Thymus (tissue), 11 donors: ENCODE results near the gene LTF. TPM values are rescaled to one million over a fixed set of nuclear protein-coding genes. Genes with fewer than 3 reads are reported as not detected.
A peak's percentile ranks its signal among the peaks of the same experiment; 100 is the strongest.
"Not testable (repeated sequence)": the region's sequence is repeated elsewhere in the genome, so short reads cannot be mapped to it uniquely, and the experiment has no call there.

Experiments used
- DNase-seq, 9 donors: peaks; one replicate each; pipeline ENCODE4 v3.0.0-alpha.2; 2013; ENCODE audit warnings: low spot score in 9 of 9, low read depth in 6 of 9, missing footprints in 1 of 9
- H3K27ac ChIP-seq, 2 donors: one replicate each; pipeline ENCODE4 v1.5.1; 2013; ENCODE audit warnings: control low read depth in 1 of 2, low read depth in 1 of 2, low read length in 1 of 2, mild to moderate bottlenecking in 1 of 2, moderate library complexity in 1 of 2
- H3K27me3 ChIP-seq, 2 donors: one replicate each; pipeline ENCODE4 v1.5.1; 2013; ENCODE audit warnings: low read length in 1 of 2; ENCODE audit not compliant: control insufficient read depth in 2 of 2, insufficient read depth in 1 of 2
- H3K36me3 ChIP-seq, 2 donors: one replicate each; pipeline ENCODE4 v1.5.1; 2013; ENCODE audit warnings: low read length in 1 of 2, mild to moderate bottlenecking in 1 of 2, moderate library complexity in 1 of 2; ENCODE audit not compliant: control insufficient read depth in 2 of 2, insufficient read depth in 2 of 2
- H3K4me1 ChIP-seq, 2 donors: one replicate each; pipeline ENCODE4 v1.5.1; 2013; ENCODE audit warnings: low read length in 2 of 2; ENCODE audit not compliant: control insufficient read depth in 2 of 2, insufficient read depth in 2 of 2
- H3K4me3 ChIP-seq, 2 donors: one replicate each; pipeline ENCODE4 v1.5.1; 2013; ENCODE audit warnings: low read length in 2 of 2, control low read depth in 1 of 2, mild to moderate bottlenecking in 1 of 2
- H3K9me3 ChIP-seq, 2 donors: one replicate each; pipeline ENCODE4 v1.5.1; 2013; ENCODE audit warnings: low read length in 1 of 2, mild to moderate bottlenecking in 1 of 2; ENCODE audit not compliant: control insufficient read depth in 2 of 2, insufficient read depth in 1 of 2
- WGBS: extraction: QIAGEN DNeasy Blood & Tissue Kit; methylation state at CpG from one replicate; pipeline ENCODE4 v1.1.7; 2013; 5-methylcytosine and 5-hydroxymethylcytosine counted together
- polyA plus RNA-seq: library from polyadenylated mRNA; stranded (reverse); fragments of 200-250 nt; gene quantifications from one replicate; pipeline ENCODE4 v1.2.3, GENCODE V29; 2013
- total RNA-seq: library from RNA; stranded (reverse); fragments of 120-200 nt; gene quantifications from one replicate; pipeline ENCODE4 v1.2.4, GENCODE V29; 2013
- donor health status: healthy.

LTF gene
- total and polyA plus RNA-seq, 2 donors: 44.2 to 64.3 TPM

- 33% methylated on average over 4 of the region's 4 CpGs for WGBS
- H3K27ac ChIP-seq, DNase-seq, H3K27me3 ChIP-seq, H3K9me3 ChIP-seq, H3K4me1 ChIP-seq, H3K36me3 ChIP-seq, H3K4me3 ChIP-seq: not testable (repeated sequence)
Measured at GRCh38 chr3:46426476-46426875, 38.2 kb downstream of the LTF start.

- Histone ChIP-seq H3K27ac (no peak overlapping the region), H3K4me3 (no peak overlapping the region), H3K27me3 (no peaks in the 10 kb centered on the region), H3K4me1 (peaks cover 0 to 7% of the 10 kb centered on the region in 2 donors), H3K9me3 (no peaks in the 10 kb centered on the region), H3K36me3 (no peaks in the 10 kb centered on the region)
- WGBS: 89% methylated on average over 5 of the region's 5 CpGs
- DNase-seq: no peak
Measured at GRCh38 chr3:46423588-46423987, 41.1 kb downstream of the LTF start.

- Histone ChIP-seq H3K9me3 (no peaks in the 10 kb centered on the region), H3K27ac (no peak overlapping the region), H3K4me3 (no peak overlapping the region), H3K4me1 (peaks cover 0 to 7% of the 10 kb centered on the region in 2 donors), H3K27me3 (no peaks in the 10 kb centered on the region), H3K36me3 (no peaks in the 10 kb centered on the region)
- no peak for DNase-seq
- WGBS: 97% methylated on average over 6 of the region's 6 CpGs
Measured at GRCh38 chr3:46422617-46423016, 42.1 kb downstream of the LTF start.

- Histone ChIP-seq H3K9me3 (no peaks in the 10 kb centered on the region), H3K36me3 (no peaks in the 10 kb centered on the region), H3K27me3 (no peaks in the 10 kb centered on the region), H3K27ac (no peak overlapping the region), H3K4me3 (no peak overlapping the region), H3K4me1 (peaks cover 3 to 10% of the 10 kb centered on the region in 2 donors)
- DNase-seq: no peak
- WGBS: 97% methylated on average over 2 of the region's 2 CpGs
Measured at GRCh38 chr3:46420931-46421330, 43.8 kb downstream of the LTF start.

- Histone ChIP-seq H3K27ac (no peak overlapping the region), H3K4me1 (peaks cover 3 to 13% of the 10 kb centered on the region in 2 donors), H3K36me3 (no peaks in the 10 kb centered on the region), H3K9me3 (no peaks in the 10 kb centered on the region), H3K4me3 (no peak overlapping the region), H3K27me3 (no peaks in the 10 kb centered on the region)
- no peak for DNase-seq
- over 99% methylated on average over 4 of the region's 4 CpGs for WGBS
Measured at GRCh38 chr3:46419816-46420215, 44.9 kb downstream of the LTF start.

- no peak overlapping the region for H3K27ac ChIP-seq
- no peak overlapping the region for H3K4me3 ChIP-seq
- peaks cover 3 to 22% of the 10 kb centered on the region in 2 donors for H3K4me1 ChIP-seq
- H3K27me3 ChIP-seq: no peaks in the 10 kb centered on the region
- no peaks in the 10 kb centered on the region for H3K9me3 ChIP-seq
- DNase-seq: no peak
- H3K36me3 ChIP-seq: no peaks in the 10 kb centered on the region
- WGBS: 88% methylated on average over 9 of the region's 9 CpGs
Measured at GRCh38 chr3:46417841-46418611, 46.7 kb downstream of the LTF start.

GRCh38 chr3:46416811-46417510 is 47.7 kb downstream of the LTF start:
- H3K27me3 ChIP-seq: no peaks in the 10 kb centered on the region
- H3K9me3 ChIP-seq: no peaks in the 10 kb centered on the region
- no peak for DNase-seq
- peaks cover 7 to 26% of the 10 kb centered on the region in 2 donors for H3K4me1 ChIP-seq
- WGBS: 89% methylated on average over 7 of the region's 7 CpGs
- H3K27ac ChIP-seq: no peak overlapping the region
- no peak overlapping the region for H3K4me3 ChIP-seq
- H3K36me3 ChIP-seq: no peaks in the 10 kb centered on the region

- H3K4me3 ChIP-seq: no peak overlapping the region
- H3K4me1 ChIP-seq: peaks cover 7 to 26% of the 10 kb centered on the region in 2 donors
- peak in 1 of 9 donors; percentile 48 for DNase-seq
- H3K9me3 ChIP-seq: no peaks in the 10 kb centered on the region
- no peak overlapping the region for H3K27ac ChIP-seq
- H3K36me3 ChIP-seq: no peaks in the 10 kb centered on the region
- H3K27me3 ChIP-seq: no peaks in the 10 kb centered on the region
- 61% methylated on average over 10 of the region's 10 CpGs for WGBS
Measured at GRCh38 chr3:46416125-46416810, 48.4 kb downstream of the LTF start.

- Histone ChIP-seq H3K4me1 (peaks cover 12 to 32% of the 10 kb centered on the region in 2 donors), H3K4me3 (no peak overlapping the region), H3K27ac (no peak overlapping the region), H3K36me3 (no peaks in the 10 kb centered on the region), H3K27me3 (no peaks in the 10 kb centered on the region), H3K9me3 (no peaks in the 10 kb centered on the region)
- 96% methylated on average over 4 of the region's 4 CpGs for WGBS
- DNase-seq: no peak
Measured at GRCh38 chr3:46414739-46415138, 50.0 kb downstream of the LTF start.
